DND-41 (cell line): Measurements from ENCODE around the gene CKMT1B.
"Not testable (repeated sequence)": the region's sequence is repeated elsewhere in the genome, so short reads cannot be mapped to it uniquely, and the experiment has no call there.

Source experiments
- CTCF ChIP-seq: IDR thresholded peaks from 2 replicates; pipeline ENCODE4 v1.5.1; 2012; ENCODE audit warnings: borderline replicate concordance, low read length, moderate library complexity, mild to moderate bottlenecking; ENCODE audit not compliant: poor library complexity, severe bottlenecking; ENCODE audit errors: extremely low read depth
- EZH2 ChIP-seq: IDR thresholded peaks from 3 replicates; pipeline ENCODE4 v1.6.1; 2012; ENCODE audit warnings: borderline replicate concordance, low read depth, mild to moderate bottlenecking, moderate library complexity, low read length, inconsistent platforms; ENCODE audit not compliant: severe bottlenecking

GRCh38 chr15:43599131-43599530 lies 5.3 kb downstream of the CKMT1B start:
- TF ChIP-seq CTCF, EZH2: not testable (repeated sequence)
